GM21526 (cell line): Measurements from ENCODE around the gene CAPZA2.

Source experiments
- ATAC-seq: cut with Tn5 transposase; IDR thresholded peaks from one replicate; pipeline ENCODE4 v1.9.1; 2021; ENCODE audit warnings: moderate library complexity; ENCODE audit not compliant: unreplicated experiment, low FRiP score

The CAPZA2 gene

GRCh38 chr7:116859323-116859722 is 3.1 kb upstream of the CAPZA2 start:
- no peak for ATAC-seq

- no peak for ATAC-seq
These were observed 670 bp upstream of the CAPZA2 start for GRCh38 chr7:116861717-116862116.

GRCh38 chr7:116862951-116863670 is 724 bp downstream of the CAPZA2 start:
- no peak for ATAC-seq

- no peak for ATAC-seq
These were observed 1.6 kb downstream of the CAPZA2 start for GRCh38 chr7:116863936-116864500.

- ATAC-seq = no peak
These were observed 8.8 kb downstream of the CAPZA2 start for GRCh38 chr7:116871061-116871700.

- ATAC-seq = no peak
These were observed 9.6 kb downstream of the CAPZA2 start for GRCh38 chr7:116872026-116872425.

- ATAC-seq = no peak
These were observed 11.2 kb downstream of the CAPZA2 start for GRCh38 chr7:116873619-116874018.

GRCh38 chr7:116876664-116877442 is 14.5 kb downstream of the CAPZA2 start:
- ATAC-seq = no peak

- no peak for ATAC-seq
These were observed 15.2 kb downstream of the CAPZA2 start for GRCh38 chr7:116877443-116878217.

- no peak for ATAC-seq
These were observed 22.3 kb downstream of the CAPZA2 start for GRCh38 chr7:116884691-116885090.

GRCh38 chr7:116885724-116886123 is 23.3 kb downstream of the CAPZA2 start:
- no peak for ATAC-seq

- ATAC-seq = no peak
These were observed 24.3 kb downstream of the CAPZA2 start for GRCh38 chr7:116886543-116887156.

- no peak for ATAC-seq
These were observed 26.5 kb downstream of the CAPZA2 start for GRCh38 chr7:116888895-116889294.

- no peak for ATAC-seq
These were observed 33.5 kb downstream of the CAPZA2 start for GRCh38 chr7:116895849-116896248.

GRCh38 chr7:116897661-116898060 is 35.3 kb downstream of the CAPZA2 start:
- no peak for ATAC-seq

- no peak for ATAC-seq
These were observed 36.9 kb downstream of the CAPZA2 start for GRCh38 chr7:116899308-116899707.

GRCh38 chr7:116901143-116901542 is 38.8 kb downstream of the CAPZA2 start:
- ATAC-seq = no peak

GRCh38 chr7:116902867-116903266 is 40.5 kb downstream of the CAPZA2 start:
- no peak for ATAC-seq

- ATAC-seq = no peak
These were observed 44.0 kb downstream of the CAPZA2 start for GRCh38 chr7:116906391-116906790.

- ATAC-seq = no peak
These were observed 48.0 kb downstream of the CAPZA2 start for GRCh38 chr7:116910383-116910782.
